HG03520 (cell line): ENCODE data around the gene CHAF1A.
A peak's percentile ranks its signal among the peaks of the same experiment; 100 is the strongest.

ENCODE experiments used
- ATAC-seq: cut with Tn5 transposase; IDR thresholded peaks from one replicate; pipeline ENCODE4 v1.9.1; 2021; ENCODE audit warnings: mild to moderate bottlenecking, moderate library complexity; ENCODE audit not compliant: unreplicated experiment

The CHAF1A gene

GRCh38 chr19:4378886-4379285, 23.6 kb upstream of the CHAF1A start:
- no peak for ATAC-seq

- ATAC-seq = no peak
Observed at GRCh38 chr19:4379383-4380253, 22.8 kb upstream of the CHAF1A start.

- ATAC-seq = no peak
Observed at GRCh38 chr19:4380254-4380727, 22.1 kb upstream of the CHAF1A start.

GRCh38 chr19:4385291-4386040, 17.0 kb upstream of the CHAF1A start:
- ATAC-seq = no peak

- ATAC-seq = no peak
Observed at GRCh38 chr19:4386041-4386782, 16.2 kb upstream of the CHAF1A start.

- no peak for ATAC-seq
Observed at GRCh38 chr19:4388337-4389063, 13.9 kb upstream of the CHAF1A start.

GRCh38 chr19:4389064-4389375, 13.4 kb upstream of the CHAF1A start:
- no peak for ATAC-seq

- ATAC-seq = no peak
Observed at GRCh38 chr19:4389511-4390016, 12.9 kb upstream of the CHAF1A start.

- no peak for ATAC-seq
Observed at GRCh38 chr19:4390017-4390566, 12.3 kb upstream of the CHAF1A start.

- no peak for ATAC-seq
Observed at GRCh38 chr19:4390567-4391305, 11.7 kb upstream of the CHAF1A start.

GRCh38 chr19:4391306-4391693, 11.1 kb upstream of the CHAF1A start:
- ATAC-seq = no peak

- ATAC-seq = no peak
Observed at GRCh38 chr19:4391701-4392483, 10.5 kb upstream of the CHAF1A start.

- ATAC-seq = no peak
Observed at GRCh38 chr19:4393947-4394590, 8.4 kb upstream of the CHAF1A start.

- no peak for ATAC-seq
Observed at GRCh38 chr19:4396949-4397783, 5.3 kb upstream of the CHAF1A start.

GRCh38 chr19:4399812-4400134, 2.7 kb upstream of the CHAF1A start:
- peak; percentile 7 for ATAC-seq

GRCh38 chr19:4400135-4400936, 2.1 kb upstream of the CHAF1A start, which contains the start of gene SH3GL1:
Gene SH3GL1, minus strand, starts transcription at chr19:4400547. Its CDS starts 179 bp downstream, at chr19:4400368.
- ATAC-seq = peak; percentile 59

- ATAC-seq = no peak
Observed at GRCh38 chr19:4401769-4402170, 670 bp upstream of the CHAF1A start.
